ENCODE measurements around the gene GPR152. TPM values are rescaled to one million over a fixed set of nuclear protein-coding genes. Genes with fewer than 3 reads are reported as not detected.
"Not testable (repeated sequence)": the region's sequence is repeated elsewhere in the genome, so short reads cannot be mapped to it uniquely, and the experiment has no call there.

Gene GPR152
- total RNA-seq, 5 donors from 2014 or later (not counting 1 experiment from before 2014, with no cell fraction given) = 0.19 TPM; not detected in 4

- H3K27ac ChIP-seq (ENCODE audit: low read length) = no peak overlapping the region
- ChIA-PET CTCF (interaction anchor here in 1 of 2 donors (0.6 kb wide), 1 partner anchor 116 kb away, joined by 4 read pairs; no protein-coding TSS in a partner anchor), POLR2A (no interaction called here)
- H3K36me3 ChIP-seq (ENCODE audit: control insufficient read depth in 2 of 2, extremely low read depth in 1 of 2, insufficient read depth in 1 of 2, low read length in 1 of 2) = peaks cover 27 to 84% of the 10 kb centered on the region in 2 donors
- no peaks in the 10 kb centered on the region for H3K9me3 Mint-ChIP-seq
- no peak for ATAC-seq (replicated peaks in 1 of 4)
- WGBS (ENCODE audit: insufficient coverage) = 89% methylated on average over 19 of the region's 23 CpGs
- H3K4me1 ChIP-seq (ENCODE audit: control insufficient read depth in 1 of 2, extremely low read depth in 1 of 2, insufficient read depth in 2 of 2, low read length in 2 of 2) = peaks cover 10 to 57% of the 10 kb centered on the region in 2 experiments
- DNase-seq = no peak
- peaks cover 37 to 43% (median 39%) of the 10 kb centered on the region in 3 donors for H3K4me1 Mint-ChIP-seq
- no peaks in the 10 kb centered on the region for H3K27me3 Mint-ChIP-seq
- no peak overlapping the region for H3K4me3 ChIP-seq (ENCODE audit: control insufficient read depth in 1 of 2, extremely low read depth in 1 of 2, low read length in 1 of 2)
- H3K9me3 ChIP-seq = no peaks in the 10 kb centered on the region
- peak overlapping the region; percentile 76 to 80 for H3K27ac Mint-ChIP-seq
- peaks cover 18% of the 10 kb centered on the region for H3K36me3 Mint-ChIP-seq
- H3K4me3 Mint-ChIP-seq = no peak overlapping the region
- no peaks in the 10 kb centered on the region for H3K27me3 ChIP-seq (replicated peaks in 1 of 2; ENCODE audit: control insufficient read depth in 2 of 2, extremely low read depth in 1 of 2, insufficient read depth in 2 of 2, low read length in 1 of 2)
These were observed 37.6 kb upstream of the GPR152 start for GRCh38 chr11:67489885-67490726.

GRCh38 chr11:67489203-67489884, 36.8 kb upstream of the GPR152 start:
- ATAC-seq (replicated peaks in 1 of 4) (no peak), DNase-seq (no peak)
- peak overlapping the region; percentile 76 to 80 for H3K27ac Mint-ChIP-seq
- Histone ChIP-seq H3K4me1 (ENCODE audit: control insufficient read depth in 1 of 2, extremely low read depth in 1 of 2, insufficient read depth in 2 of 2, low read length in 2 of 2) (peaks cover 17 to 65% of the 10 kb centered on the region in 2 experiments), H3K36me3 (ENCODE audit: control insufficient read depth in 2 of 2, extremely low read depth in 1 of 2, insufficient read depth in 1 of 2, low read length in 1 of 2) (peaks cover 23 to 77% of the 10 kb centered on the region in 2 donors), H3K27me3 (replicated peaks in 1 of 2; ENCODE audit: control insufficient read depth in 2 of 2, extremely low read depth in 1 of 2, insufficient read depth in 2 of 2, low read length in 1 of 2) (no peaks in the 10 kb centered on the region), H3K9me3 (no peaks in the 10 kb centered on the region), H3K4me3 (ENCODE audit: control insufficient read depth in 1 of 2, extremely low read depth in 1 of 2, low read length in 1 of 2) (no peak overlapping the region), H3K27ac (ENCODE audit: low read length) (peak overlapping the region; percentile 59)
- no peak overlapping the region for H3K4me3 Mint-ChIP-seq
- peaks cover 44 to 51% (median 47%) of the 10 kb centered on the region in 3 donors for H3K4me1 Mint-ChIP-seq
- no peaks in the 10 kb centered on the region for H3K27me3 Mint-ChIP-seq
- no peaks in the 10 kb centered on the region for H3K9me3 Mint-ChIP-seq
- peaks cover 18% of the 10 kb centered on the region for H3K36me3 Mint-ChIP-seq
- CTCF ChIA-PET = no interaction called here
- POLR2A ChIA-PET = interaction anchor here in 1 of 2 donors (0.5 kb wide), 1 partner anchor 148 kb away, joined by 5 read pairs; no protein-coding TSS in a partner anchor
- 92% methylated on average over 22 of the region's 25 CpGs for WGBS (ENCODE audit: insufficient coverage)

DNA sequence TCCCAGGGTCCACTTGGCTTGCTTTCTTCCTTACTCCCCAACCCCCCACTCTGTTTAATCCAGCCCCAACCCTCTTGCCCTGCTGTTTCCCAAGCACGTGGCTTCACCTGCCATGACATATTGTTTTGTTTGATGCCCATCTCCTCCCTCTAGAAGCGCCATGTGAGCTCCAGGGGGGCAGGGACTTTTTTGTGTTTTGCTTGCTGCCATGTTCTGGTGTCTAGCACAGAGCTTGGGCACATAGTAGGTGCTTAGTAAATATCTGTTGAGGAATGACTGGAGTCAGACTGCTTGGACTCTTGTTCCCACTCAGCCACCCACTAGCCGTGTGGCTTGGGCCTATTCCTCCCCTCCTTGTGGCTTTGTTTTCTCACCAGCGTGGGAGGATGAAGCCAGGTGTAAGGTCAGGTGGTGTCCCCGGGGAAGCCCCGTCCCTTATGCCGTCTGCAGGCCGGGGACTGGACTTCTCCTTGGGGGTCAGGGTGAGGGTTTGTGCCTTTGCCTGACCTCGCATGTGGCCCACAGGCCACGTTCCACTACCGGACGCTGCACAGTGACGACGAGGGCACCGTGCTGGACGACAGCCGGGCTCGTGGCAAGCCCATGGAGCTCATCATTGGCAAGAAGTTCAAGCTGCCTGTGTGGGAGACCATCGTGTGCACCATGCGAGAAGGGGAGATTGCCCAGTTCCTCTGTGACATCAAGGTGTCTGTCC, 34.1 kb upstream of the GPR152 start:
- WGBS (ENCODE audit: insufficient coverage) = 33% methylated on average over 16 of the region's 20 CpGs
- peaks cover 23 to 80% of the 10 kb centered on the region in 2 experiments for H3K4me1 ChIP-seq (ENCODE audit: control insufficient read depth in 1 of 2, extremely low read depth in 1 of 2, insufficient read depth in 2 of 2, low read length in 2 of 2)
- peaks cover 65 to 69% (median 67%) of the 10 kb centered on the region in 3 donors for H3K4me1 Mint-ChIP-seq
- peak overlapping the region; percentile 70 to 86 (median 70) for H3K4me3 Mint-ChIP-seq
- no peaks in the 10 kb centered on the region for H3K9me3 Mint-ChIP-seq
- H3K27ac Mint-ChIP-seq = peak overlapping the region; percentile 99
- DNase-seq = peak in 1 of 35 experiments; percentile 51
- H3K9me3 ChIP-seq = no peaks in the 10 kb centered on the region
- H3K27me3 Mint-ChIP-seq = no peaks in the 10 kb centered on the region
- peaks cover 19 to 50% of the 10 kb centered on the region in 2 donors for H3K36me3 ChIP-seq (ENCODE audit: control insufficient read depth in 2 of 2, extremely low read depth in 1 of 2, insufficient read depth in 1 of 2, low read length in 1 of 2)
- ChIA-PET CTCF (interaction anchor here in 1 of 2 donors (0.6 kb wide), 1 partner anchor 35 kb away, joined by 3 read pairs; no protein-coding TSS in a partner anchor), POLR2A (interaction anchor here in 1 of 2 donors (0.6 kb wide), 1 partner anchor 20 kb away, joined by 7 read pairs; no protein-coding TSS in a partner anchor)
- H3K27me3 ChIP-seq (replicated peaks in 1 of 2; ENCODE audit: control insufficient read depth in 2 of 2, extremely low read depth in 1 of 2, insufficient read depth in 2 of 2, low read length in 1 of 2) = no peaks in the 10 kb centered on the region
- ATAC-seq (replicated peaks in 1 of 4) = no peak
- H3K36me3 Mint-ChIP-seq = peaks cover 18% of the 10 kb centered on the region
- peak overlapping the region in 1 of 2 donors; percentile 15 for H3K4me3 ChIP-seq (ENCODE audit: control insufficient read depth in 1 of 2, extremely low read depth in 1 of 2, low read length in 1 of 2)
- peak overlapping the region; percentile 93 for H3K27ac ChIP-seq (ENCODE audit: low read length)

DNA sequence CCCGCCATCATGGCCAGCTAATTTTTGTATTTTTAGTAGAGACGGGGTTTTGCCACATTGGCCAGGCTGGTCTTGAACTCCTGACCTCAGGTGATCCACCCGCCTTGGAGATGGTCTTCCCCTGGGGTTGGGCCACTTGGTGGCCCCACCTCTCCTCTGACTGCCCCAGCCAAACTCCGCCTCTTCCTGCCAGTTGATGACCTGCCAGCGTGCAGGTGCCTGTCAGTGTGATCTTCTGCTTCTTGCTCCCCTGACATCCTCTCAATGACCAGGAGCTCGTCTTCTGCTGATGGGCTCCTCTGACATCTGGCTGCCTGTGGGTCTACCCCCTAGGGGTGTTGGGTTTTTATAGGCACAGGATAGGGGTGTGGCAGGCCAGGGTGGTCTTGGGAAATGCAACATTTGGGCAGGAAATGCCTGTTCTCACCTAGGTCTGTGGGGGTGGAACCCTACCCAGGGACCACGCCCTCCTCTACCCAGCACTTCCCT, 33.4 kb upstream of the GPR152 start:
- DNase-seq = peak in 10 of 35 experiments; percentile 20 to 58 (median 34)
- Mint-ChIP-seq H3K4me1 (peaks cover 65 to 69% (median 67%) of the 10 kb centered on the region in 3 donors), H3K27ac (peak overlapping the region; percentile 99), H3K4me3 (peak overlapping the region; percentile 70 to 86 (median 70)), H3K36me3 (peaks cover 18% of the 10 kb centered on the region)
- H3K27ac ChIP-seq (ENCODE audit: low read length) = peak overlapping the region; percentile 93
- peaks cover 15 to 43% of the 10 kb centered on the region in 2 donors for H3K36me3 ChIP-seq (ENCODE audit: control insufficient read depth in 2 of 2, extremely low read depth in 1 of 2, insufficient read depth in 1 of 2, low read length in 1 of 2)
- POLR2A ChIA-PET = interaction anchor here in 1 of 2 donors (0.6 kb wide), 3 partner anchors 72 to 867 kb away, joined by 5 to 11 read pairs (median 9); no protein-coding TSS in a partner anchor
- H3K27me3 Mint-ChIP-seq; CTCF ChIA-PET; ATAC-seq (replicated peaks in 1 of 4); H3K9me3 ChIP-seq; H3K27me3 ChIP-seq (replicated peaks in 1 of 2; ENCODE audit: control insufficient read depth in 2 of 2, extremely low read depth in 1 of 2, insufficient read depth in 2 of 2, low read length in 1 of 2); H3K9me3 Mint-ChIP-seq: not testable (repeated sequence)
- WGBS (ENCODE audit: insufficient coverage) = 5% methylated on average over 3 of the region's 7 CpGs
- H3K4me1 ChIP-seq (ENCODE audit: control insufficient read depth in 1 of 2, extremely low read depth in 1 of 2, insufficient read depth in 2 of 2, low read length in 2 of 2) = peaks cover 23 to 82% of the 10 kb centered on the region in 2 experiments
- peak overlapping the region; percentile 6 to 15 for H3K4me3 ChIP-seq (ENCODE audit: control insufficient read depth in 1 of 2, extremely low read depth in 1 of 2, low read length in 1 of 2)

DNA sequence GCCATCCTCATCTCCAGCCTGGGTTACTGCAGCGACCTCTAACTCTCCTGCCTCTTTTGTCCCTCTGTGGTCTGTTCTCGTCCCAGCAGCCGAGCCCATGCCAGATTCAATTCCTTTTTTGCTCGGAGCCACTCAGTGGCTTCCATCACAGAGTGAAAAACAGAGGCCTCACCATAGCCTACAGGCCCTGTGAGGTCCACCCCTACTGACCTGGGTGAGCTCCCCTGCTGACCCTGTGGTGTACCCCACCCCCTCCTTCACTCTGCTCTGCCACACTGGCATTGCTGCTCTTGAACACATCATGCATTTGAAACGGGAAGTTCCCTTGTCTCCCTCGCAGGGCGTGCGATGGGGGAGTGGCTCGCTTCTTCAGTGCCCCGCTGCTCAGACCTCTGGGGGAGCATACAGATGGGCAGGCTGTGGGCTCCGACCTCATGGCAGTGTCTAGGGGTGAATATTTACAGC, 32.4 kb upstream of the GPR152 start:
- H3K36me3 ChIP-seq (ENCODE audit: control insufficient read depth in 2 of 2, extremely low read depth in 1 of 2, insufficient read depth in 1 of 2, low read length in 1 of 2) = peaks cover 8 to 33% of the 10 kb centered on the region in 2 donors
- Mint-ChIP-seq H3K27me3 (no peaks in the 10 kb centered on the region), H3K4me1 (peaks cover 65 to 69% (median 66%) of the 10 kb centered on the region in 3 donors), H3K9me3 (no peaks in the 10 kb centered on the region), H3K4me3 (peak overlapping the region; percentile 86 to 98 (median 95)), H3K36me3 (peaks cover 17% of the 10 kb centered on the region), H3K27ac (peak overlapping the region; percentile 99)
- H3K4me1 ChIP-seq (ENCODE audit: control insufficient read depth in 1 of 2, extremely low read depth in 1 of 2, insufficient read depth in 2 of 2, low read length in 2 of 2) = peaks cover 23 to 76% of the 10 kb centered on the region in 2 experiments
- ATAC-seq (replicated peaks in 1 of 4) (peak in 1 of 4 experiments; percentile 13), DNase-seq (peak in 28 of 35 experiments; percentile 28 to 76 (median 52))
- no peaks in the 10 kb centered on the region for H3K27me3 ChIP-seq (replicated peaks in 1 of 2; ENCODE audit: control insufficient read depth in 2 of 2, extremely low read depth in 1 of 2, insufficient read depth in 2 of 2, low read length in 1 of 2)
- CTCF ChIA-PET = interaction anchor here in 1 of 2 donors (0.6 to 1.0 kb wide), 2 partner anchors 71 to 139 kb away, joined by 3 to 5 read pairs; no protein-coding TSS in a partner anchor
- WGBS (ENCODE audit: insufficient coverage) = under 1% methylated on average over 8 of the region's 11 CpGs
- POLR2A ChIA-PET = interaction anchor here in 1 of 2 donors (0.7 kb wide), 1 partner anchor 64 kb away, joined by 6 read pairs; no protein-coding TSS in a partner anchor
- H3K4me3 ChIP-seq (ENCODE audit: control insufficient read depth in 1 of 2, extremely low read depth in 1 of 2, low read length in 1 of 2) = peak overlapping the region; percentile 62 to 77
- no peaks in the 10 kb centered on the region for H3K9me3 ChIP-seq
- H3K27ac ChIP-seq (ENCODE audit: low read length) = peak overlapping the region; percentile 93

All from T-cell (primary cell).